HG03045 (cell line): Measurements from ENCODE around the gene FGR.

Source experiments
- ATAC-seq: cut with Tn5 transposase; IDR thresholded peaks from one replicate; pipeline ENCODE4 v1.9.1; 2021; ENCODE audit warnings: mild to moderate bottlenecking, moderate library complexity; ENCODE audit not compliant: unreplicated experiment

FGR gene

DNA sequence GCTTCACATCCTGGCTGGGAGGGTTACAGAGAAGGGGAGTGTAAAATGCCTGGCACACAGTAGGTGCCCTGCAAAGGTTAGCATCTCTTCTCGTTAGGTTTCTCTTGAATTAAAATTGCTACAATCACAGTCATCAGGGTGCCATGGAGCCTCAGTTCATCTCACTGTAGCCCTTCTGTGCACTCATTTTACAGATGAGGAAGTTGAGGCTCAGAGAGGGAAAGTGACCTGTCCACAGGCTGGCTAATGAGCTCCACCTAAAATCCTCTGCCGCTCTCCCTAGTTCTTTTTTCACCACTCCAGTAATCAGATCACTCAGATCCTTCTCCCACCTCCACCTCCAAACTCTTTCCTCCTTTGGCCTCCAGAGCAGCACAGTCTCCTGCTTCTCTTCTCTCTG is 17.6 kb downstream of the FGR start:
- no peak for ATAC-seq

DNA sequence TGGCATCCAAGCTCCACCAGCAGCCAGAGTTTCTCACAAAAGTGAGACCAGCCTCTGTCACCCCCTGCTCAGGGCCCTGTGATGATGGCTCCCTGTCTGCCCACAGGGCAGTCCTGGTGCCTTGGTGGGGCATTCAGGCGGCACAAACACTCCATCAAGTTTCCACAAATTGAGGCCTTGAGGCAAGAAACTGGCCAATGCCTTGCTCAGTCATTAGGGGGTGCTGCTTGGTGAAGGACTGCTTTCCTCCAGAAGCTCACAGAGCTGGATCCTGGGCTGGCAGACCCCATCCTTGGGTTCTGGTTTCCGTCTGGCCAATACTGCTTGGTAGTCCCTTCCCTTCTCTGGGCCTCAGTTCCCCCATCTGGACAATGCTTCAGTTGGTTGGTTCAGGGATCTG is 18.5 kb downstream of the FGR start:
- no peak for ATAC-seq

DNA sequence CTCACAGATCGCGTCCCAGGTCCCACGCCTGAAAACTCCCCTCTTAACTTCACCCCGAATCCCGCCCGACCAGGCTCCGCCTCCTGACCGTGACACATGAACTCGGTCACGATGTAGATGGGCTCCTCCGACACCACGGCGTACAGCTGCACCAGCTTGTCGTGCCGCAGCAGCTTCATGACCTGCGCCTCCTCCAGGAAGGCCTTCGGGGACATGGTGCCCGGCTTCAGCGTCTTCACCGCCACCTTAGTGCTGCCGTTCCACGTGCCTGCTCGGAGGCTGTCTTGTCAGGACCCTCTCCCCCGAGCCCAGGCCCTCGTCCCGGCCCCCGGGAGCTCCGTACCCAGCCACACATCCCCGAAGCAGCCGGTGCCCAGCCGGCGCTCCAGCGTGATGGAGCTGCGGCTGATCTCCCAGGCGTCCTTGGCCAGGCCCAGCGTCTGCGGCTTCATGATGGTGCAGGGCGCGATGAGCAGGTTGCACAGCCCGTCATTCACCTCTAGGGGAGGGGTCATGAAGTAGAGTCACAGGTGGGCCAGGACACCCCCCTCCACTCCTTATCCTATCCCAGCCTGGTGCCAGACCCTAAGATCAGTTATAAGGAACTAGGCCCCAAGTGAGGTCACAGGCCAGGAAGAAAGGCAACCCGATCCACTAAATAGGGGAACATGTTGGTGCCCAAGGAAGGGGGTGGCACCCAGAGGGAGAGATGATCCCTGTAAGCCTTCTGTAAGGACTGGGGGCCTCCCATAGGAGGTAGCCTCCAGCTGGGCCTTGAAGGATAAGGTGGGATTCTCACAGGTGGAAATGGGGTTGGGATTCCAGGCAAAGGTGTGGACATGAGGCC is 19.4 kb downstream of the FGR start:
- no peak for ATAC-seq

DNA sequence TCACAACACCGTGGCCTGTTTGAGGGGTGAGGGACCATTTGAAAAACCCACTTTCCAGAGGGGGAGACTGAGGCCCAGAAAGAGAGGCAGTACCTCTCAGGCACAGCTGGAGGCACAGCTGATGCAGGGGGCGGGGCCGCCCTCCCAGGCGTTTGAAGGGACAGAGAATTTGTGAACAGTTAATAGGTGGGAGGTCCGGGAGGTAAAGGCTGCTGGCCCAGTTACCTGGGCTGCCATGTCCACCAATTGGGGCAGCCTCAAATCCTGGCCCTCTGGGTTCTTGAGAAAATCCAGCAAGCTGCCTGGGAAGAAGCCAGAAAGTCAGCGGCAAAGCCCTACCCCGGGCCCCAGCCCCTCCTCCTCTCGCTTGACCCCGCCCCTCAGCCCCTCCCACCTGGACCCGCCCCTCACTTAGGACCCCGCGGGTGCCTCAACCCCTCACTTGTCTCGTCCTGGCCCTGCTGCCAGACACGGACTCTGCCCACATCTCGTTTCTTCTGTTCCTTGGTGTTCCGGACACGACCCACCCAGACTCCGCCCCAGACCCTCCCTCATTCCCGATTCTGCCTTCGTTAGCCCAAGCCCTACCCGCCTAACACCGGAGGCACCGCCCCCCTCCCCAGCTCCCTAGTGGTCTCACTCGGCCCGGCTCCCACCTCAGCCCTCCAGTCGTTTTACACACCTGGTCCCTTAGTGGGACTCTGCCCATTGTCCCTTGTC is 20.2 kb downstream of the FGR start:
- no peak for ATAC-seq

DNA sequence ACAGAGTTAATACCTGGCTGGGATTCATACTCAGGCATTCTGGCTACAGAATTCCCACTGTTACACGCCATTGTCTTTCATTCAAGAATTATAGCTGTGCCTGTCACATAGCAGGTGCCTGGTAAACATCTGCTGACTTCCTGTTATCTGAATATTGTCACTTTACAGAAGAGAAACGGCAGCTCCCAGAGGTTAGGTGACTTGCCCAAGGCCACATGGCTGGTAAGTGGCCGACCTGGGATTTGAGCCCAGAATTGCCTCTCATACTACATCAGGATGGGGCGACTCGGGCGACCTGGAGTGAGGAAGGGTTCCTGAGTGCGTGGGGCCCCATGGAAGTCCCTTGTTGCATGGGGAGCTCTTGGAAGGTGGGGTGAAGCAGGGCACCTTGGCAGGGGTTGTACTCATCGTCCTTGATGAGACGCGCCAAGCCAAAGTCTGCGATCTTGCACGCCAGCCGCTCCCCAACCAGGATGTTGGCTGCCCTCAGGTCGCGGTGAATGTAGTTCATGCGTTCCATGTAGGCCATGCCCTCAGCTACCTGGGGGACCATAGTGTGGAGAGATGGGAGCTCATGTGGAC is 20.9 kb downstream of the FGR start:
- ATAC-seq, result no peak

DNA sequence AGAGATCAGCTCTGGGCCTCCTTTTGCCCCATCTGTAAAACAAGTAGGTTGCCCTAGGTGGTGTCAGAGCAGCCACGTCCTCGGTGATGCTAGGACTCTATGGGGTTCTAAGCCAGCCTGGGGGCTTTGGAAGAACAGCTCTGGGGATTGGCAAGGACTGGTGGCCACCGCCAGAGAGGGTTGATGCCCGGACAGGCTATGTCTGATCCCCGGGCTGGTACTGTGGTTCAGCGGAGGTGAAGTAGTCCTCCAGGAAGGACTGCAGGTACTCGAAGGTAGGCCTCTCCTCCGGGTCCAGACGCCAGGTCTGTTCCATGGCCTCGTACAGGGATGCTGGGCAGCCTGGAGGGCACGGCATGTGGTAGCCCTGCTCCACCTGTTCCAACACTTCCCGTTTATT is 22.3 kb downstream of the FGR start:
- ATAC-seq, result no peak

DNA sequence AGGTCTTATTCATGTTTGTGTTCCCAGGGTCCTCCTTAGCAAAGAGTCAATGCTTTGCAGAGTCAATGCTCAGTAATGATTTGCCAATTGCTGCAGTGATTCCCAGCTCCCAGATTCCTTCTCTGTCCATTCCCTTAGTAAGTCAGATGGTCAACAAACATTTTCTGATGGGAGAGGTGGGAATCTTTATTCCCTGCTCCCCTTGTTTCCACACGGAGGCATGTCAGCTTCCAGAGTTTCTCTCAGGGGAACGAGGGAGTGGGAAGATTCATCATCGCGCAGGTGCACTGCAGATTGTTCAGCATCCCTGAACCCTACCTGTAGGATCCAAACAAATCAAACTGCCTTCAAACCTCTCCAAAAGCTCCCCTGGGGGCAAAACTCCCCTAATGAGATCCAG is 23.5 kb downstream of the FGR start:
- no peak for ATAC-seq

DNA sequence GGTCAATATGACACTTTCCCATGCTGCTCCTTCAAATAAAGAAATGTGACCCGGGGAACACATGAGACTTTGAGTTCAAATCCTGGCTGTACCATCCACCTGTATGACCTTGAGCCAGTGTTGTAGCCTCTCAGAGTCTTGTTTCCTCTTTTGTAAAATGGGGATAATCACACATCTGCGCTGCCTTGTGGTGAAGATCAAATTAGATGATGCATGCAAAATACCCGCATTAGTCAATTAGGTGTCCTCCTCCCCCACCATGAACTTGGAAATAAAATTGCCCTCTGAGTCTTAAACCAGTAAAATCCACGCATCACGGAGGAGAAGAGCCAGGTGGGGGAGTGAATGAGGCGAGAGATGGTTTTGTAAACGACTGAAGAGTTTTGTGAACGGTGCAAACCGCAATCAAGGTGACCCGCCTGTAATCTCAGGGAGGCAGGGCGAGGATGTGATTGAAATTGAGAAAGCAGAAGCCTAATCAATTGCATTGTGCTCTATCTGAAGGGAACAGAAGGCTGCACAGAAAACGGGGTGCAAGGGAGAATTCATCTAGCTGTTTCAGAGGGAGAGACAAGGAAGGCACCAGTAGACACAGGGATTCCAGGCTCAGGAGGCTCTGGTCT is 25.3 kb downstream of the FGR start:
- ATAC-seq, result no peak

DNA sequence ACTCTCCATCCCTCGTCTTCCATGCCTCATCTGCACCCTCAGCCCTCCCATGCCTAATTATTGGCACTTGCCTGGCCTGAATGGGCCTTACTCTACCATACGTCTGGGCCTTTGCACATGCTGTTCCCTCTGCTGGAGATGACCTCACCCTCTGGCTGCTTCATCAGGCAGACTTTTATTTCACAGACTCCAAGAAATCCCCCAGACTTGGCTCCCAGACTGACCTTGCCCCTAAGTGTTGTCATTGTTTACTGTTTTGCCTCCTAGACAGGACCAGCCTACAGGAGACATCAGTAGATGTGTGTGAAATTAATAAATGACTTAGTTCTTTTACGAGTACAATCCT is 25.8 kb downstream of the FGR start:
- no peak for ATAC-seq

DNA sequence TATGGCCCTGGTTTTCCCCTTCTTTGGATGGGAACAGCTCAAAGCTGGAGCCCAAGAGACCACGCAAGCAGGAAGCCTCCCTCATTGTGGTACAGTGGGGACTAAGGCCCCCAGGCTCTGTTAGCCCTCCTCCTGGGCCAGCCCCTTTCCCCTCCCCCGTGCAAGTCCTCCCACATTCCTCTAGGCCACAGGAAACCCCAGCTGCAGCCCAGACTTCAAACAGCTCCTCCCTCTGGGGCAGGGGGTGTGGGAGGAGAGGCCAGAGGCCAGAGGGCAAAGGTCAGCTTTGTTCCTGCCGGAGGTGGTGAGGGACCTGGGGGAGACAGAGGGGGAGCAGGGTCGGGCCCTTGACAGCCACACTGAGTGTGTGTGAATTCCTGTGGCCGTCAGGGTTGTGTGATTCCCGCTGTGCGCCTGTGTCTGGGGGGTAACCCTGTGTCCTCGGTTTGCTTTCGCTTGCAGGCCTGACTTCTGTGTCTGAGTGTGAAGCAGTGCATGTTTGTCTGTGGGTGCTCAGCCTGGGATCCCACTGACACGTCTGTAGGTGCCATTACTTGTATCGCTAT is 27.7 kb downstream of the FGR start:
- ATAC-seq, result no peak

DNA sequence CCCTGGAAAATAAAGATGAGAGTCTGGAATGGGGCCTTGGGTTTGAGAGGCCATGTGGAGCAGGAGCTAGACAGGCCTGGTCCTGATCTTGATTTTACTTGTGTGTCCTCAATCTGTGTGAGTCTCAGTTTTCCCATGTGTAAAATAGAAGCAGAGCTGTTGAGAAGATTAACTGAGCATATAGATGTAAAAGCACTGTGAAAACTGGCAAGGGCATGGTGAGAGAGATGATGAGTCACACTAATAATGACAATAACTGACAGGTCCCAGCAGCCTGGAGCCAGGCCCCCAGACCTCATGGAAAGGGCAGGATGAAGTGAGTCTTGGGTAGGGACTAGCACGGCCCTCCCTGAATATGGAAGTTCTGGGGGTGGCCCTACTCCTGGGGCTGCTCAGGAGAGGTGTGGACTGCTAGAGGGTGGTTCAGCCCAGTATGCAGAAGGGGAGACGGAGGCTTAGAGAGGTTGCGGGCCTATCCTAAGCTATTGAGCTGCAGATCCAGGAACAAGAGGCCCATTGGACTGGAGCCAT is 28.2 kb downstream of the FGR start:
- ATAC-seq, result no peak

DNA sequence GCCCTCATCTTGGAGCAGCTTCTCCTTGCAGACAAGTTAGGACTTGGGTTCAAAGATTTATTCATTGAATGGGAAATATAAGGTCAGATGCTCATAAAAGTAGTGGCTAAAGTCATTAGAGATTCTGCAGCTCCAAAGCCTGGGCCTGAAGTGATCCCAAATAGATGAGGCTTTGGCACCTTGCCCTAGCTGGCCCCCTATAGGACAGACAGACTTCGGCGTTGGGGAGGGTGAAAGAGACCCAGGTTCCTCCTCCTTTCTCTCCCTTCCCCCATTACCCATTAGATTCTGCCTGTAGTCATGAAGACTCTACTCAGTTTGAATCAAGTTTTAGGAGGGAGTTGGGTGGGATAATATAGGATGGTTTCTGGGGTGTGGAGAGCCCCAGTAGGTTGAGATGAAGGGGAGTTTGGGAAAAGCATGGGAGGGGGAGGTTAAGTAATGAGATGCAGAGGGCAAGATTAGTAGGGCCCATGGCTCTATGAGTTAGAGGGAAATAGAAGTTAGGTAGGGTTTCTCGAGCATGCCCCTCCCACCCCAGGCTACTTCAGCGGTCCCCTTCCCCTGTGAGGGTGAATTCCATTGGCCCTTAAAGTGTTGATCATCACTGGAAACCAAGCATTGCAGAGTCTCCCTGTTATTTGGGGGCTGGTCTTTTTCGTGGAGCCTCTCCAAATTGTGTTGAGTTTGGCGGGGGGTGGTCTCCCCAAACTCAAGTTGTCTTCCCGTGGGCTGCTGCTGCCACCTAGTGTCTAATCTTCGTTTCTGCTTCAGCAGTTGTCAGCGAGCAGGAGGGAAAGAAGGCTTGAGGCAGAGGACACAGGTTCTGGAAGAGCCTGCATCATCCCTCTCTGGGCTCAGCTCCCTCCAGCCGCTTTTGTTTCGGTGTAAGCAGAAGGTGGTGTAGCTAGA is 28.9 kb downstream of the FGR start:
- no peak for ATAC-seq

DNA sequence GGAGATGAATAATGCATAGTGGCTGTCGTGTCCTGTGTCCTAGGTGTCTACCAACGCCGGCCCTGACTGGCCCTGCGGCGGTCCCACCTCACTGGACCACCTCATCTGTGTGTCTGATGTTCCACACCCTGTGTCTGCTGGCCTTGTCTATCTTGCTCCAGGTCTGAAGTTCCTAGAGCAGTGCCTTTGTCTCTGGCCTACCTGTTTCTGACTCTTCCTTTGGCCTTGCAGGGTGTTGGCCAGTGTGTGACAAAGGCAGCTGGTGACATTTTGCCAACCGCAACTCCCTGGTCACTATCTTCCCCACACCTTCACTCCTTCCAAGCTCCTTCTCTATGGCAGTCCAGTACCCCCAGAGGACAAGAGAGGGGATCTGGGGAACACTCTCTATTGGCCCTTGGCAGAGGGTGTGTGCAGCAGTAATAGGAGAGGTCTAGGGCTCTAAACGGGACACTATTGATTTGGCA is 29.7 kb downstream of the FGR start:
- no peak for ATAC-seq

DNA sequence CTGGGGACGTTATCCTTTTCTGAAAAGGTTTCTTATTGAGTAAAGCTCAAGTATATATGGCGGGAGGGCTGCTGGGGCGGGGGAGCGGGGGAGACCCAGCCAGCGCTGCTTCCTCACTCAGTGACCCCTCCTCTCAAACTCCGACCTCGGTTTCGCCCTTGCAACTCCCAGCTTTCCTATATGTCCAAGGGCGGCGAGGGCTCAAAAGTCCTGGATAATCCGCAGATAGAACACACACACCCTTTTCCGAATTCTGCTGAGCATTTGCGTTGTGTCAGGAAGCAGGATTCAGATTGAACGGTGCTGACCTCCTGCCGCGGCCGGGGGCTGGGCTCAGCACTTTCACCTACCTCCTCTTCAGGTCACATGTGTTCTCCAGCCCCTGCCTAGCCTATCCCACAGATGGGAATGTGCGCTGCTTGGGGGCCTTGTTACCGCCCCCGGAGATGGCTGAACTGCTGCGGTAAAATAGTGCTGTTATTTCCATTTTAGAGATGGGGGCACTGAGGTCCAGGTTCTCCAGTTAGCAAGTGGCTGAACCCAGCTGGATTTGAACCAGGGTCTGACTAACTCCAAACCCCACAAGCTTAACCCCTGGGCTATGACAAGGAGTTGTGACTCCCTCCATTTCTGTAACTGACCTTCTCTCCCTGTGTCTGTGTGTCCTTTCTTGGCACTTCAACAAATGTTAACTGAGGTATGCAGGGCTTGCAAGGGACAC is 30.2 kb downstream of the FGR start:
- ATAC-seq, result no peak

DNA sequence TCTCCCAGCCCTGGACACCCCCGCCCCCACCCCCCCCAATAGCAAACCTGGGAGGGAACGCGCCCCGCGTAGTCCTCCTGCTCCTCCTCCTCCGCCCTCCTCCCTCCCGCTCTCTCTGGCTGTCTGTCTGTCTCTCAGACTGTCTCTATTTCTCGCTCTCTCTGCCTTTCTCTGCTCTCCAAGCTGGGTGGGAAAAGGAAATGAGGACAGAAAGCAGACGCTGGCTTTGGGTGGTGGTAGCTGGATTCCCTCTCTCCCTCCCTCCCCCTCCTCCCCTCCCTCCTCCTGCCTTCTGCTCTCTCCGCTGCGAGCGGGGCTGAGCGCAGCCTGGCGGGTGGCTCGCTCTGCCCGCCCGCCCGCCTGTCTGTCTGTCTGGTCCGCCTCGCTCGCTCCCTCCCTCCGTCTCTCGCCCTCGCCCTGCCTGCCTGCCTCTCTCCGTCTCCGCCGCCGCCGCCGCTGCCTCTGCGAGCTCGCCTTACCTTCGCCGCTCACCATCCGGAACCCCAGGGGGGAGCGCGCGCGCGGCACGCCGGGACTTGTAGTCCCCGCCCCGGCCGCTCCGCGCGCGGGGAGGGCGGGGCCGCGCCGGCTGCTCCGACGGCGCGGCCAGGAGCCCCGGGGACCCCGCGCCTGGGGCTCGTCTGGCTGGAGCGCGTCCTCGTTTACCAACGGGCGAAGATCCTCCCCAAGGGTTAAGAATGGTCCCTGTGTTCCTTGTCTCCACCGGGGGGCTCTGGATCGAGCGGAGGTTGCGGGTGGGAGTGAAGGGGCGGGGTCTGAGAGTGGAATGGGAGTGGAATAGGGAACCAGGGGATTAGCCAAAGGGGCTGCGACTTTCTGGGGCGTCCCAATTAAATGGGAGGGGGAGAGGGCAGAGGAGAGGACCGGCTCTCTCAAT is 31.1 kb downstream of the FGR start, which contains the start of gene AHDC1:
AHDC1 (minus strand) TSS at position 464 of the 898 bp plus-strand sequence. CDS start 52,029 bp downstream, outside the sequence.
- peak; percentile 53 for ATAC-seq

DNA sequence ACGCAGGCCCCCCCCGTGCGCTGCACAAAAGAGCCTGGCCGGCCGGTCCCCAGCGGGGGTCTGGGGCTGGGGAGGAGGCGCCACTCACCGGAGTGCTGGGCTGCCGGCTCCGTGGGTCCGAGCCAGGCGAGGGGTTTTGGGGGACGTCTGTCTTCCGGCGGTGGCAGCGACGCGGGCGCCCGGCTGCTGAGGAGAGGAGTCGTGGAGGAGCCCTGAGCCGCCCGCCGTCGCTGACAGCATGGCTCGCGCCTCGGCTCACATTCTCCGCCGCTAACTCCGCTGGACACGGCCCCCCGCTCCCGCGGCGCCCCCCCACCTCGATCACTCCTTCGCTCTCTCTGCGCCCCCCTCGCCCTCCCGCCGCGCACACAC is 31.7 kb downstream of the FGR start:
- ATAC-seq, result no peak

DNA sequence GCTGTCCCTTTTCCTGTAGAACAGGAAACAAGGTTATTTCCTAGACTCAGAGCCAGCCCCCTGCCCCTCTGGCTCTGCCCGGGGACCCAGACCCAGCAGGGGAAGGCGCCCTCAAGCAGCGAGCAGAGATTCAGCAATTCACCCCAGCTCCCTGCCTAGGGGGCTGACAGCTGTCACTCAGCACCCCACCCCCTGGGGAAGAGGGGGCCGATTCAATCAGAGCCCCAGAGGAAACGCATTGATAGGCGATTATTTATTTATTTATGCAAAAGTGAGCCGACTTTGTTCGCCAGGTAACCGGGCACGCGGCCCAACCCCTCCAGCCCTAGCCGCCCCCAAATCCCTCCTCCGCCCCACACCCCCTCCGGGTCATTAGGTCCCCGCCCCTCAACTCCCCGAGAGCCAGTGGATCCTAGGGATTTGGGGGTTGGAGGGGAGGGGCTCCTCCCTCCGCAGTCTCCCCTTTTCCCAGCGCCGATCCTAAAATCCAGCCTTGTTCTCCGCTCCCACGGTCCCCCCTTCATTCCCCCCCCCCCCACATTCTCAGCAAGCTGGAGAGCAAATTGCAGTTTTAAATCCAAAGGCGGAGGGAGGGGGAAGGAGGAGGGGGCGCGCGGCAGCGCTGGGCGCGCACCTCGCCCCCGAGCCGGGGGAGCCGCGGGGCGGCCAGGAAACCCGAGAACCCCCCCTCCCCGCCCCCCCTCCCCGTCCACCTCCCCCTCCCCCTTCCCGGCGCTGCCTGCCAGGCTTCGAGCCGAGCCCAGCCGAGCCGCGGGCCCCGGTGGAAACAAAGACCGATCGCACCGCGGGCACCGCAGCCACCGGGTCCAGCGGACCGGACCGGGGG is 32.3 kb downstream of the FGR start:
- no peak for ATAC-seq
